SK-N-DZ (cell line): ENCODE measurements around the gene GRK5. TPM values are rescaled to one million over a fixed set of nuclear protein-coding genes. Genes with fewer than 3 reads are reported as not detected.
"Not testable (repeated sequence)": the region's sequence is repeated elsewhere in the genome, so short reads cannot be mapped to it uniquely, and the experiment has no call there.

ENCODE experiments used
- DNase-seq: peaks from one replicate; pipeline ENCODE4 v3.0.0-alpha.2; 2015; ENCODE audit warnings: low spot score
- polyA plus RNA-seq, 2 experiments: library from polyadenylated mRNA; depleted of rRNA; stranded (reverse); fragments of >200 nt; gene quantifications; 2 replicates each; pipeline ENCODE4 v1.2.3, GENCODE V29; 2014

Gene GRK5
- polyA plus RNA-seq (2014; cell fraction: cytosol; rRNA removed) = 57.8 and 65.3 TPM in 2 replicates
- polyA plus RNA-seq (2014; cell fraction: nucleus; rRNA removed) = 48.9 and 53.5 TPM in 2 replicates

GRCh38 chr10:119207366-119207666 is at the start of gene GRK5:
TSS of gene GRK5 (plus strand) at chr10:119207571. CDS start at chr10:119207918, 347 bp downstream.
- DNase-seq = peak; percentile 98

- DNase-seq = no peak
Measured at GRCh38 chr10:119159332-119159731, 48.0 kb upstream of the GRK5 start.

GRCh38 chr10:119161680-119162451 is 45.5 kb upstream of the GRK5 start:
- no peak for DNase-seq

GRCh38 chr10:119162452-119163092 is 44.8 kb upstream of the GRK5 start:
- DNase-seq = no peak

GRCh38 chr10:119165171-119166117 is 41.9 kb upstream of the GRK5 start, which contains the start of gene SFXN4:
TSS of gene SFXN4 (minus strand) at chr10:119165714. CDS start at chr10:119165647, 67 bp downstream.
- DNase-seq = peak; percentile 81

GRCh38 chr10:119166118-119166500 is 41.3 kb upstream of the GRK5 start:
- no peak for DNase-seq

- DNase-seq = no peak
Measured at GRCh38 chr10:119166564-119166963, 40.8 kb upstream of the GRK5 start.

GRCh38 chr10:119167041-119167440 is 40.3 kb upstream of the GRK5 start:
- no peak for DNase-seq

GRCh38 chr10:119174109-119174508 is 33.3 kb upstream of the GRK5 start:
- no peak for DNase-seq

GRCh38 chr10:119176166-119176565 is 31.2 kb upstream of the GRK5 start:
- DNase-seq = no peak

GRCh38 chr10:119177708-119178371 is 29.5 kb upstream of the GRK5 start:
- DNase-seq = no peak

- DNase-seq = peak; percentile 92
Measured at GRCh38 chr10:119178372-119179119, 28.8 kb upstream of the GRK5 start, which contains the start of gene PRDX3. TSS of gene PRDX3 (minus strand) at chr10:119178812. CDS start at chr10:119178790, 22 bp downstream.

GRCh38 chr10:119180850-119181400 is 26.4 kb upstream of the GRK5 start:
- not testable (repeated sequence) for DNase-seq

- no peak for DNase-seq
Measured at GRCh38 chr10:119183664-119184412, 23.5 kb upstream of the GRK5 start.

- no peak for DNase-seq
Measured at GRCh38 chr10:119189811-119190282, 17.5 kb upstream of the GRK5 start.

GRCh38 chr10:119190353-119190752 is 17.0 kb upstream of the GRK5 start:
- DNase-seq = no peak

GRCh38 chr10:119190954-119191785 is 16.2 kb upstream of the GRK5 start:
- DNase-seq = no peak

- DNase-seq = no peak
Measured at GRCh38 chr10:119191881-119192280, 15.5 kb upstream of the GRK5 start.
